HepG2 (cell line): ENCODE data around the gene FOXA3. TPM values are rescaled to one million over a fixed set of nuclear protein-coding genes. Genes with fewer than 3 reads are reported as not detected.
A peak's percentile ranks its signal among the peaks of the same experiment; 100 is the strongest.

Experiments
- ATF7-NPFF ChIP-seq: sonication (generic); formaldehyde crosslinking; IDR thresholded peaks from 2 replicates; pipeline ENCODE4 v1.8.1; 2023; ENCODE audit warnings: mild to moderate bottlenecking, low read depth, missing genetic modification reagents, moderate library complexity
- EEA1 ChIP-seq: sonication (generic); formaldehyde crosslinking; IDR thresholded peaks from 2 replicates; pipeline ENCODE4 v1.5.1; 2020; ENCODE audit warnings: mild to moderate bottlenecking, missing genetic modification reagents, borderline replicate concordance
- EHMT2 ChIP-seq: fragments of 200-600 bp; sonication (generic); IDR thresholded peaks from 2 replicates; pipeline ENCODE4 v1.7.0; 2017; ENCODE audit warnings: antibody characterized with exemption, low read depth, low read length, borderline replicate concordance
- GATAD2A ChIP-seq: IDR thresholded peaks from 2 replicates; pipeline ENCODE4 v1.6.1; 2016
- HNRNPL ChIP-seq: fragments of 200-400 bp; formaldehyde crosslinking; IDR thresholded peaks from 2 replicates; pipeline ENCODE4 v1.6.1; 2017; ENCODE audit warnings: mild to moderate bottlenecking, low read depth, low read length
- MAZ ChIP-seq, 2 experiments: sonication (generic) in 1 of 2; formaldehyde crosslinking in 1 of 2; IDR thresholded peaks; 2 replicates each; pipeline versions ENCODE4 v1.5.0 to v1.6.1; 2012 to 2020; ENCODE audit warnings: low read depth in 2 of 2, mild to moderate bottlenecking in 2 of 2, borderline replicate concordance in 1 of 2, improper control_type of control experiment in 1 of 2, low read length in 1 of 2, missing genetic modification reagents in 1 of 2, moderate library complexity in 1 of 2
- MED13 ChIP-seq: sonication (generic); formaldehyde crosslinking; IDR thresholded peaks from 2 replicates; pipeline ENCODE4 v1.5.0; 2020; ENCODE audit warnings: missing genetic modification reagents
- NBN ChIP-seq: fragments of 450-650 bp; conservative IDR thresholded peaks from 2 replicates; pipeline ENCODE4 v1.6.1; 2017
- POLR2AphosphoS5 ChIP-seq: IDR thresholded peaks from 2 replicates; pipeline ENCODE4 v1.6.1; 2012; ENCODE audit warnings: low read depth, low read length
- POLR2G ChIP-seq: fragments of 200-400 bp; formaldehyde crosslinking; IDR thresholded peaks from 2 replicates; pipeline ENCODE4 v1.6.1; 2018; ENCODE audit warnings: mild to moderate bottlenecking, low read depth, low read length, moderate library complexity
- PRMT3 ChIP-seq: sonication (generic); formaldehyde crosslinking; IDR thresholded peaks from 2 replicates; pipeline ENCODE4 v1.8.1; 2022; ENCODE audit warnings: low read depth, mild to moderate bottlenecking, moderate library complexity, missing genetic modification reagents, borderline replicate concordance
- RBM39 ChIP-seq: fragments of 200-400 bp; formaldehyde crosslinking; IDR thresholded peaks from one replicate; pipeline ENCODE4 v1.6.1; 2018; ENCODE audit warnings: antibody characterized with exemption, mild to moderate bottlenecking, low read depth, low read length; ENCODE audit not compliant: poor library complexity, severe bottlenecking
- SNAI1 ChIP-seq: sonication (generic); formaldehyde crosslinking; IDR thresholded peaks from 2 replicates; pipeline ENCODE4 v1.5.0; 2020; ENCODE audit warnings: mild to moderate bottlenecking, missing genetic modification reagents, borderline replicate concordance
- STAT5B ChIP-seq: sonication (generic); formaldehyde crosslinking; IDR thresholded peaks from 2 replicates; pipeline ENCODE4 v1.4.0; 2020; ENCODE audit warnings: missing genetic modification reagents
- ZFP41 ChIP-seq: sonication (generic); formaldehyde crosslinking; IDR thresholded peaks from 2 replicates; pipeline ENCODE4 v1.4.0; 2020; ENCODE audit warnings: mild to moderate bottlenecking, missing genetic modification reagents, borderline replicate concordance
- ZNF12 ChIP-seq: sonication (generic); formaldehyde crosslinking; IDR thresholded peaks from 2 replicates; pipeline ENCODE4 v1.5.0; 2020; ENCODE audit warnings: missing genetic modification reagents
- ZNF383 ChIP-seq: sonication (generic); formaldehyde crosslinking; IDR thresholded peaks from 2 replicates; pipeline ENCODE4 v1.4.0; 2020; ENCODE audit warnings: missing genetic modification reagents, mild to moderate bottlenecking, borderline replicate concordance
- ZNF619 ChIP-seq: sonication (generic); formaldehyde crosslinking; IDR thresholded peaks from 2 replicates; pipeline ENCODE4 v1.4.0; 2020; ENCODE audit warnings: mild to moderate bottlenecking, missing genetic modification reagents
- ZNF670 ChIP-seq: sonication (generic); formaldehyde crosslinking; IDR thresholded peaks from 2 replicates; pipeline ENCODE4 v1.8.0; 2022; ENCODE audit warnings: mild to moderate bottlenecking, missing genetic modification reagents, borderline replicate concordance
- ZNF737 ChIP-seq: sonication (generic); formaldehyde crosslinking; IDR thresholded peaks from 2 replicates; pipeline ENCODE4 v1.5.0; 2020; ENCODE audit warnings: missing genetic modification reagents, mild to moderate bottlenecking, borderline replicate concordance
- ZNF772 ChIP-seq: sonication (generic); formaldehyde crosslinking; IDR thresholded peaks from 2 replicates; pipeline ENCODE4 v1.5.0; 2020; ENCODE audit warnings: mild to moderate bottlenecking, missing genetic modification reagents
- ZNF781 ChIP-seq: sonication (generic); formaldehyde crosslinking; IDR thresholded peaks from 2 replicates; pipeline ENCODE4 v1.5.1; 2020; ENCODE audit warnings: borderline replicate concordance, mild to moderate bottlenecking, missing genetic modification reagents; ENCODE audit errors: not compliant biosample characterization
- ZNF841 ChIP-seq: sonication (generic); formaldehyde crosslinking; IDR thresholded peaks from 2 replicates; pipeline ENCODE4 v1.8.1; 2023; ENCODE audit warnings: missing genetic modification reagents, borderline replicate concordance
- polyA plus RNA-seq, 8 experiments: library from polyadenylated mRNA; depleted of rRNA in 3 of 8; stranded (reverse) in 7 of 8; unstranded in 1 of 8; fragments of >200 nt; fragmentation: Illumina TruSeq in 4 of 8; extraction: Trizol in 4 of 8; gene quantifications; 2 replicates each; pipeline versions ENCODE4 v1.2.1 to v1.2.3, GENCODE V29; 2011 to 2016; ENCODE audit warnings: low read depth in 4 of 8, missing spikeins in 1 of 8, mixed read lengths in 1 of 8; ENCODE audit not compliant: insufficient read depth in 1 of 8
- total RNA-seq, 5 experiments: library from RNA; depleted of rRNA; stranded (reverse); fragments of >200 nt; fragmentation: Illumina TruSeq; extraction: Trizol; gene quantifications; 2 replicates each; pipeline ENCODE4 v1.2.3, GENCODE V29; 2016; ENCODE audit warnings: low read depth in 1 of 5
- TF ChIP-seq, protein P1 (sequence below): IDR thresholded peaks from 2 replicates; pipeline ENCODE4 v1.6.1; 2016; ENCODE audit warnings: mild to moderate bottlenecking
- TF ChIP-seq, protein P2 (sequence below): sonication (generic); formaldehyde crosslinking; conservative IDR thresholded peaks from 2 replicates; pipeline ENCODE4 v1.8.1; 2023; ENCODE audit warnings: missing genetic modification reagents

Gene FOXA3
- total and polyA plus RNA-seq, 2 of the 13 experiments (the other 11 are each of a cell fraction or from before 2014, with no cell fraction given): 29.8 to 47.6 TPM

DNA sequence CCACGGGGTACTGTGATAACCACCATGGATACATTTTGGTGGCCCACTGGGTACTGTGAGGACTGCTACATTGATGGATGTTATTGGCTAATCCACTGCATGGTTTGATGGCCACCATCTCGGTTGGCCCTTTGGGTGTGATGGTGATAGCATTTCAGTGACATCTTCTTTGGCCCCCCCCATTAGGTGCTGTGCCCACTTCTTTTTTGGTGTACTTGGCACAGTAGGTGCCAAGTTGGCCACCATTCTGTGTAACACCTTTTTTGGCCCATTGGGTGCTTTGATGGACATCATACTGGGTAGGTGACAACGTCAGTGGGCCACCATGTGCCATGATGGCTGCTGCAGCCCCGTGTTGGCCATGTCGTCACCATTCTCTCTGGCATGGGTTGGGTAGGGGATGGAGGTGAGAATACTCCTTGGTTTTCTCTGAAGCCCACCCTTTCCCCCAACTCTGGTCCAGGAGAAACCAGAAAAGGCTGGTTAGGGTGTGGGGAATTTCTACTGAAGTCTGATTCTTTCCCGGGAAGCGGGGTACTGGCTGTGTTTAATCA, 9.2 kb downstream of the FOXA3 start (continued):
- TF ChIP-seq, protein P1, sequence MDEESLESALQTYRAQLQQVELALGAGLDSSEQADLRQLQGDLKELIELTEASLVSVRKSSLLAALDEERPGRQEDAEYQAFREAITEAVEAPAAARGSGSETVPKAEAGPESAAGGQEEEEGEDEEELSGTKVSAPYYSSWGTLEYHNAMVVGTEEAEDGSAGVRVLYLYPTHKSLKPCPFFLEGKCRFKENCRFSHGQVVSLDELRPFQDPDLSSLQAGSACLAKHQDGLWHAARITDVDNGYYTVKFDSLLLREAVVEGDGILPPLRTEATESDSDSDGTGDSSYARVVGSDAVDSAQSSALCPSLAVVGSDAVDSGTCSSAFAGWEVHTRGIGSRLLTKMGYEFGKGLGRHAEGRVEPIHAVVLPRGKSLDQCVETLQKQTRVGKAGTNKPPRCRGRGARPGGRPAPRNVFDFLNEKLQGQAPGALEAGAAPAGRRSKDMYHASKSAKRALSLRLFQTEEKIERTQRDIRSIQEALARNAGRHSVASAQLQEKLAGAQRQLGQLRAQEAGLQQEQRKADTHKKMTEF (CRISPR knock-in tag): no peak
- 0 out of 2 replicates have a peak, but pooled peaks have one; percentile 3 for TF ChIP-seq SNAI1
- no peak for TF ChIP-seq STAT5B (CRISPR knock-in tag)
- 0 out of 2 replicates have a peak, but pooled peaks have one; percentile 52 for TF ChIP-seq ZNF619 (CRISPR knock-in tag)
- no peak for TF ChIP-seq ZNF841 (CRISPR knock-in tag)
- TF ChIP-seq RBM39: peak; percentile 8
- 0 out of 2 replicates have a peak, but pooled peaks have one; percentile 39 for TF ChIP-seq EEA1
- TF ChIP-seq MED13 (CRISPR knock-in tag): no peak
- no peak for TF ChIP-seq ZNF781 (CRISPR knock-in tag)
- peak; percentile 80; the same call in 1 of the 2 replicates for TF ChIP-seq EHMT2
- no peak for TF ChIP-seq ATF7-NPFF (CRISPR knock-in tag)
- no peak for TF ChIP-seq ZNF670 (CRISPR knock-in tag)
- TF ChIP-seq HNRNPL: 0 out of 2 replicates have a peak, but pooled peaks have one; percentile 53
- peak; percentile 18 for TF ChIP-seq POLR2G
- TF ChIP-seq NBN: no peak
- TF ChIP-seq, protein P2, sequence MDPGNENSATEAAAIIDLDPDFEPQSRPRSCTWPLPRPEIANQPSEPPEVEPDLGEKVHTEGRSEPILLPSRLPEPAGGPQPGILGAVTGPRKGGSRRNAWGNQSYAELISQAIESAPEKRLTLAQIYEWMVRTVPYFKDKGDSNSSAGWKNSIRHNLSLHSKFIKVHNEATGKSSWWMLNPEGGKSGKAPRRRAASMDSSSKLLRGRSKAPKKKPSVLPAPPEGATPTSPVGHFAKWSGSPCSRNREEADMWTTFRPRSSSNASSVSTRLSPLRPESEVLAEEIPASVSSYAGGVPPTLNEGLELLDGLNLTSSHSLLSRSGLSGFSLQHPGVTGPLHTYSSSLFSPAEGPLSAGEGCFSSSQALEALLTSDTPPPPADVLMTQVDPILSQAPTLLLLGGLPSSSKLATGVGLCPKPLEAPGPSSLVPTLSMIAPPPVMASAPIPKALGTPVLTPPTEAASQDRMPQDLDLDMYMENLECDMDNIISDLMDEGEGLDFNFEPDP (CRISPR knock-in tag): no peak
- TF ChIP-seq POLR2AphosphoS5: peak; percentile 36; the same call in 1 of the 2 replicates
- TF ChIP-seq ZFP41 (CRISPR knock-in tag): no peak
- TF ChIP-seq ZNF383: no peak
- TF ChIP-seq ZNF772 (CRISPR knock-in tag): no peak
- no peak for TF ChIP-seq MAZ (IDR thresholded peaks at IDR 0.05; ENCODE audit: borderline replicate concordance, low read depth, low read length)
- no peak for TF ChIP-seq MAZ (CRISPR knock-in tag; IDR thresholded peaks at IDR 0.05; ENCODE audit: low read depth)
- TF ChIP-seq PRMT3 (CRISPR knock-in tag): no peak
- no peak for TF ChIP-seq ZNF12
- no peak for TF ChIP-seq GATAD2A (CRISPR knock-in tag)
- no peak; the same call in 1 of the 2 replicates for TF ChIP-seq ZNF737
